Suprapubic skin (tissue), 4 donors: ENCODE measurements around the gene SLC35G2.
"Not testable (repeated sequence)": the region's sequence is repeated elsewhere in the genome, so short reads cannot be mapped to it uniquely, and the experiment has no call there.

Experiments used
- POLR2A ChIP-seq, 2 donors: fragments of 450-650 bp; IDR thresholded peaks; one replicate each; pipeline ENCODE4 v1.6.1; 2017; ENCODE audit warnings: antibody characterized with exemption in 2 of 2, mild to moderate bottlenecking in 2 of 2, moderate library complexity in 2 of 2
- POLR2AphosphoS5 ChIP-seq, 3 donors: sonication (generic); formaldehyde crosslinking; IDR thresholded peaks; one replicate each; pipeline ENCODE4 v1.6.1; 2017; ENCODE audit warnings: antibody characterized with exemption in 3 of 3
- TF ChIP-seq, protein P1 (sequence below), 2 donors: fragments of 200-600 bp in 1 of 2; fragments of 450-650 bp in 1 of 2; sonication (generic) in 1 of 2; IDR thresholded peaks; one replicate each; pipeline ENCODE4 v1.5.1; 2016 to 2019; ENCODE audit warnings: antibody characterized with exemption in 2 of 2, mild to moderate bottlenecking in 1 of 2, moderate library complexity in 1 of 2

DNA sequence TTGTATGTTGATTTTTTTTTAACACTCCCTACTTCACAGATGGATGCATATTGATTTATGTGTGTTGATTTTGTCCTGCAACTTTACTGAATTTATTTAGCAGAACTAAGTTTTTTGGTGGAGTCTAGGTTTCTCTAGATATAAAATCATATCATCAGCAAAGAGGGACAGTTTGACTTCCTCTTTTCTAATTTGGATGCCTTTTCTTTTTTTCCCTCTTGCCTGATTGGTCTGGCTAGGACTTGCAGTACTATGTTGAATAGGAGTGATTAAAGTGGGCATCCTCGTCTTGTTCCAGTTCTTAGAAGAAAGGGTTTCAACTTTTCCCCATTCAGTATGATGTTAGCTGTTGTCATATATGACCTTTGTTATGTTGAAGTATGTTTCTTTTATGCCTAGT lies 81.8 kb downstream of the SLC35G2 start:
- TF ChIP-seq, protein P1, sequence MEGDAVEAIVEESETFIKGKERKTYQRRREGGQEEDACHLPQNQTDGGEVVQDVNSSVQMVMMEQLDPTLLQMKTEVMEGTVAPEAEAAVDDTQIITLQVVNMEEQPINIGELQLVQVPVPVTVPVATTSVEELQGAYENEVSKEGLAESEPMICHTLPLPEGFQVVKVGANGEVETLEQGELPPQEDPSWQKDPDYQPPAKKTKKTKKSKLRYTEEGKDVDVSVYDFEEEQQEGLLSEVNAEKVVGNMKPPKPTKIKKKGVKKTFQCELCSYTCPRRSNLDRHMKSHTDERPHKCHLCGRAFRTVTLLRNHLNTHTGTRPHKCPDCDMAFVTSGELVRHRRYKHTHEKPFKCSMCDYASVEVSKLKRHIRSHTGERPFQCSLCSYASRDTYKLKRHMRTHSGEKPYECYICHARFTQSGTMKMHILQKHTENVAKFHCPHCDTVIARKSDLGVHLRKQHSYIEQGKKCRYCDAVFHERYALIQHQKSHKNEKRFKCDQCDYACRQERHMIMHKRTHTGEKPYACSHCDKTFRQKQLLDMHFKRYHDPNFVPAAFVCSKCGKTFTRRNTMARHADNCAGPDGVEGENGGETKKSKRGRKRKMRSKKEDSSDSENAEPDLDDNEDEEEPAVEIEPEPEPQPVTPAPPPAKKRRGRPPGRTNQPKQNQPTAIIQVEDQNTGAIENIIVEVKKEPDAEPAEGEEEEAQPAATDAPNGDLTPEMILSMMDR (IDR thresholded peaks at IDR 0.05): not testable (repeated sequence)
- not testable (repeated sequence) for TF ChIP-seq POLR2AphosphoS5, POLR2A (IDR thresholded peaks at IDR 0.05)
